Small intestine (tissue), 7 donors: ENCODE data around the gene DYRK2. TPM values are rescaled to one million over a fixed set of nuclear protein-coding genes. Genes with fewer than 3 reads are reported as not detected.

Source experiments
- DNase-seq, 2 donors: peaks; one replicate each; pipeline versions ENCODE4 v3.0.0 to v3.0.0-alpha.2; 2013
- FAIRE-seq: peaks from 2 replicates; lab custom pipeline; 2012; peaks lifted over from hg19 to GRCh38; lab: Jason Lieb, UNC
- H3K27ac ChIP-seq, 3 donors: one replicate each; pipeline ENCODE4 v1.5.1; 2013; ENCODE audit warnings: low read length in 2 of 3, mild to moderate bottlenecking in 2 of 3, control low read depth in 1 of 3, inconsistent platforms in 1 of 3, low read depth in 1 of 3, moderate library complexity in 1 of 3
- H3K27me3 ChIP-seq, 3 donors: one replicate each; pipeline ENCODE4 v1.6.1; 2013; ENCODE audit warnings: low read length in 3 of 3, inconsistent platforms in 1 of 3; ENCODE audit not compliant: control insufficient read depth in 3 of 3, insufficient read depth in 3 of 3
- H3K36me3 ChIP-seq, 3 donors: one replicate each; pipeline ENCODE4 v1.6.1; 2013; ENCODE audit warnings: low read length in 3 of 3, inconsistent platforms in 1 of 3, low read depth in 1 of 3, mild to moderate bottlenecking in 1 of 3, moderate library complexity in 1 of 3; ENCODE audit not compliant: control insufficient read depth in 3 of 3, insufficient read depth in 2 of 3
- H3K4me1 ChIP-seq, 3 donors: one replicate each; pipeline ENCODE4 v1.6.1; 2013; ENCODE audit warnings: low read length in 2 of 3, inconsistent platforms in 1 of 3, low read depth in 1 of 3, mild to moderate bottlenecking in 1 of 3, moderate library complexity in 1 of 3; ENCODE audit not compliant: control insufficient read depth in 3 of 3, insufficient read depth in 2 of 3
- H3K4me3 ChIP-seq, 3 donors: one replicate each; pipeline ENCODE4 v1.5.1; 2013; ENCODE audit warnings: low read length in 3 of 3, control low read depth in 1 of 3, inconsistent platforms in 1 of 3, low read depth in 1 of 3, mild to moderate bottlenecking in 1 of 3, moderate library complexity in 1 of 3
- H3K9me3 ChIP-seq, 2 donors: one replicate each; pipeline ENCODE4 v1.6.1; 2013; ENCODE audit warnings: low read depth in 1 of 2, low read length in 1 of 2; ENCODE audit not compliant: control insufficient read depth in 2 of 2, insufficient read depth in 1 of 2
- WGBS, 3 donors: extraction: QIAGEN DNeasy Blood & Tissue Kit; methylation state at CpG; one replicate each; pipeline ENCODE4 v1.1.7; 2013; 5-methylcytosine and 5-hydroxymethylcytosine counted together
- polyA plus RNA-seq, 4 donors: library from polyadenylated mRNA; stranded (reverse) in 3 of 4; unstranded in 1 of 4; fragments of 200-250 nt in 3 of 4; fragments of 120-200 nt in 1 of 4; gene quantifications; one replicate each; pipeline versions ENCODE4 v1.2.1 to v1.2.3, GENCODE V29; 2013
- donor health status: healthy with polysubstance abuse.
- donor health status: control.
- donor health status: control.
- donor health status: Bipolar disorder and iron deficiency.
- donor health status: healthy.

The DYRK2 gene
- polyA plus RNA-seq, 4 donors = 12.2 to 65.0 (median 12.3) TPM

GRCh38 chr12:67702136-67702535 is 53.6 kb downstream of the DYRK2 start:
- no peak overlapping the region for H3K4me3 ChIP-seq
- FAIRE-seq (no peak), DNase-seq (no peak)
- WGBS, 3 donors = 98 to 100% (median 100%) methylated on average over 1 of the region's 1 CpG
- peaks cover 0 to 2% of the 10 kb centered on the region in 2 donors for H3K9me3 ChIP-seq
- H3K27ac ChIP-seq = no peak overlapping the region
- no peaks in the 10 kb centered on the region for H3K36me3 ChIP-seq
- H3K27me3 ChIP-seq = no peaks in the 10 kb centered on the region
- H3K4me1 ChIP-seq = peaks cover 0 to 13% (median 4%) of the 10 kb centered on the region in 3 donors

GRCh38 chr12:67704071-67704470 is 55.5 kb downstream of the DYRK2 start:
- Histone ChIP-seq H3K27me3 (no peaks in the 10 kb centered on the region), H3K27ac (no peak overlapping the region), H3K36me3 (no peaks in the 10 kb centered on the region), H3K4me1 (peaks cover 0 to 20% (median 0%) of the 10 kb centered on the region in 3 donors), H3K9me3 (peaks cover 0 to 2% of the 10 kb centered on the region in 2 donors), H3K4me3 (no peak overlapping the region)
- WGBS, 3 donors = 88 to 96% (median 94%) methylated on average over 4 of the region's 4 CpGs
- DNase-seq (no peak), FAIRE-seq (no peak)

GRCh38 chr12:67705394-67706370 is 57.1 kb downstream of the DYRK2 start:
- no peaks in the 10 kb centered on the region for H3K36me3 ChIP-seq
- peaks cover 0 to 2% of the 10 kb centered on the region in 2 donors for H3K9me3 ChIP-seq
- WGBS, 3 donors = 52 to 66% (median 64%) methylated on average over 6 of the region's 6 CpGs
- H3K27ac ChIP-seq = no peak overlapping the region
- FAIRE-seq = no peak
- no peaks in the 10 kb centered on the region for H3K27me3 ChIP-seq
- H3K4me3 ChIP-seq = no peak overlapping the region
- DNase-seq = peak in 1 of 2 donors; percentile 36
- H3K4me1 ChIP-seq = peaks cover 7 to 34% (median 7%) of the 10 kb centered on the region in 3 donors

GRCh38 chr12:67709367-67709954 is 60.9 kb downstream of the DYRK2 start:
- Histone ChIP-seq H3K9me3 (no peaks in the 10 kb centered on the region), H3K36me3 (peaks cover 0 to 3% (median 0%) of the 10 kb centered on the region in 3 donors), H3K27ac (peak overlapping the region; percentile 76 to 96 (median 86)), H3K27me3 (no peaks in the 10 kb centered on the region), H3K4me1 (peaks cover 7 to 45% (median 7%) of the 10 kb centered on the region in 3 donors), H3K4me3 (no peak overlapping the region)
- WGBS, 3 donors = 90 to 95% (median 91%) methylated on average over 4 of the region's 4 CpGs
- DNase-seq = no peak
- FAIRE-seq = no peak

- 8 to 40% (median 19%) methylated on average over 3 of the region's 3 CpGs for WGBS, 3 donors
- H3K4me3 ChIP-seq = peak overlapping the region in 1 of 3 donors; percentile 4
- H3K27ac ChIP-seq = peak overlapping the region; percentile 76 to 96 (median 86)
- H3K27me3 ChIP-seq = no peaks in the 10 kb centered on the region
- H3K4me1 ChIP-seq = peaks cover 7 to 48% (median 7%) of the 10 kb centered on the region in 3 donors
- peaks cover 0 to 3% (median 0%) of the 10 kb centered on the region in 3 donors for H3K36me3 ChIP-seq
- H3K9me3 ChIP-seq = no peaks in the 10 kb centered on the region
- FAIRE-seq = no peak
- peak; percentile 96 to 99 for DNase-seq
Observed at GRCh38 chr12:67710582-67710981, 62.0 kb downstream of the DYRK2 start.

GRCh38 chr12:67712011-67712410 is 63.5 kb downstream of the DYRK2 start:
- no peak for FAIRE-seq
- WGBS, 3 donors = 83 to 93% (median 89%) methylated on average over 1 of the region's 1 CpG

GRCh38 chr12:67714648-67715047 is 66.1 kb downstream of the DYRK2 start:
- 26 to 34% (median 30%) methylated on average over 1 of the region's 1 CpG for WGBS, 3 donors
- peaks cover 4 to 23% (median 6%) of the 10 kb centered on the region in 3 donors for H3K4me1 ChIP-seq
- H3K9me3 ChIP-seq = peaks cover 0 to 6% of the 10 kb centered on the region in 2 donors
- no peak overlapping the region for H3K4me3 ChIP-seq
- H3K27me3 ChIP-seq = no peaks in the 10 kb centered on the region
- no peak for FAIRE-seq
- DNase-seq = peak in 1 of 2 donors; percentile 16
- peaks cover 0 to 3% (median 0%) of the 10 kb centered on the region in 3 donors for H3K36me3 ChIP-seq
- H3K27ac ChIP-seq = no peak overlapping the region

More at GRCh38 chr12:67712011-67712410, 63.5 kb downstream of the DYRK2 start:
- Histone ChIP-seq H3K27ac (no peak overlapping the region), H3K4me3 (no peak overlapping the region), H3K36me3 (peaks cover 0 to 3% (median 0%) of the 10 kb centered on the region in 3 donors), H3K9me3 (no peaks in the 10 kb centered on the region), H3K27me3 (no peaks in the 10 kb centered on the region), H3K4me1 (peaks cover 7 to 36% (median 7%) of the 10 kb centered on the region in 3 donors)
- no peak for DNase-seq
